Ishikawa (cell line): ENCODE measurements around the gene TMEM256.

Experiments used
- FOXM1 ChIP-seq: IDR thresholded peaks from 2 replicates; pipeline ENCODE4 v1.6.1; 2012; ENCODE audit warnings: low read depth, borderline replicate concordance
- TAF1 ChIP-seq: IDR thresholded peaks from 2 replicates; pipeline ENCODE4 v1.6.1; 2012; ENCODE audit warnings: low read depth, mild to moderate bottlenecking

DNA sequence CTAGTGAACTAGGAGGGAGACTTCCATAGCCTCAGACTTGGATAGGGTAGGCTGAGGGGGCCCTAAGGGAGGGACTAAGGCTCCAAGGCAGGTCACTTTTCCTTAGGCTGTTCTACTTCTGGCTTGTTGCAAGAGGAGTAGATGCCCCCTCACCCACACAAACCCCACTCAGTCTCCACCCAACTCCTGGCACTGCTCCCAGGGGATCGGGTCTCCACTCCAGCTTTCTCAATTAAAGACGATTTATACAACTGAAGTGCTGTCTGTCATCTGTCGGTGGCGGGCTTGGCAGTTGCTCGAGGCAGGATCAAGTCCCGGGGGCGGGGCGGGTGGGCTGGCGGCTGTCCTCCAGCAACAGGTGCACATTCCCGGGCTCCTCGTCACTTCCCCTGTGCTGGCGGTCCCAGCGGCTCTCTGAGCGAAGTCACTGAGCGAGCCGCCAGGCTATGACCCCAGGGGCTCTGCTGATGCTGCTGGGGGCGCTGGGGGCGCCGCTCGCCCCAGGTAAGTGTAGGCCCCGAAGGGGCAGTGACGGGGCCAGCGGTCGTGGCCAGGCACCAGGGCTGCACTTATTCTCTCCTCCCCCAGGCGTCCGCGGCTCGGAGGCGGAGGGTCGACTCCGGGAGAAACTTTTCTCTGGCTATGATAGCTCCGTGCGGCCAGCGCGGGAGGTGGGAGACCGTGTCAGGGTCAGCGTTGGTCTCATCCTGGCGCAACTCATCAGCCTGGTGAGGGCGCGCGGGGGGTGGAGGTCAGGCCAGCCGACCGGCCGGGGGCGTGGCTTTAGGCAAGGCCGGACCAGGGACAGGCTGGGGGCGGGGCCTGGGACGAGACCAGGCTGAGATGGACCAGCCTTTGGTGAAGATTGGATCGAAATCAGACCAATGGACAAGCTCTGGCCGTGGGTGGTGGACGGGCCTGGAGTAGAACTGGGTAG is 41.1 kb upstream of the TMEM256 start, which contains the start of gene CHRNB1:
- TF ChIP-seq TAF1 = no peak
- no peak for TF ChIP-seq FOXM1
